ENCODE measurements around the gene SHTN1. TPM values are rescaled to one million over a fixed set of nuclear protein-coding genes. Genes with fewer than 3 reads are reported as not detected.

The SHTN1 gene
- polyA plus RNA-seq, 1 donor (not counting 4 experiments of a cell fraction or from before 2014, with no cell fraction given) = 21.3 TPM

DNA sequence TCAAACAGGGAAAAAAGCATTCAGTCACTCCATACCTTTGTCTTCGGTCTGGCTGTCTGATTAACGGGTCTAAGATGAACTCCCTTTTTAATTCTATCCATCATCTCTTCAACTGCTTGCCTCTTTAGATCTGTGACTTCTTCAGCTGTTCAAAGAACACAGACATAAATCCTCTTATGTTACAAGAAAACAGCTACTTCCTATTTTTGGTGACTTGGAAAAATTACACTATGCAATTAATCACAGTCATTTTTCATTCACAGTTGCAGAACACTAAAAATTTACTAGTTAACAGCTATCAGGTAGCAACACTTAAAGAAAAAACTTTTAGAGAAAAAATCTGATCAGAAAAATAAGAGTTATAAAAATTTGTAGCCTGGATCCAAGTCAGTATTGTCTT, 89.6 kb downstream of the SHTN1 start:
- no peaks in the 10 kb centered on the region for H3K27me3 ChIP-seq (ENCODE audit: control insufficient read depth, extremely low read depth, insufficient read depth, low read length)
- H3K9me1 ChIP-seq (ENCODE audit: control insufficient read depth, extremely low read depth, insufficient read depth, low read length) = no peaks in the 10 kb centered on the region
- no peaks in the 10 kb centered on the region for H3K4me1 ChIP-seq (ENCODE audit: control insufficient read depth, extremely low read depth, insufficient read depth, low read length)
- H3K4me2 ChIP-seq (ENCODE audit: control insufficient read depth, extremely low read depth, insufficient read depth, low read depth, low read length) = no peak overlapping the region
- no peak for FAIRE-seq
- dilution Hi-C loops (cut with MboI; ENCODE audit: extremely low pct_ligation_motif_present, low sequenced_read_pairs) = no loop called here
- peaks cover 7 to 14% of the 10 kb centered on the region in 2 experiments for H3K36me3 ChIP-seq (ENCODE audit: control insufficient read depth in 2 of 2, extremely low read depth in 1 of 2, insufficient read depth in 2 of 2, low read length in 2 of 2)
- no peak for DNase-seq (ENCODE audit: low read depth, low spot score)
- no peak overlapping the region for H3K9ac ChIP-seq (ENCODE audit: control insufficient read depth, extremely low read depth, insufficient read depth, low read length)
- no peaks in the 10 kb centered on the region for H4K20me1 ChIP-seq (ENCODE audit: control insufficient read depth, extremely low read depth, insufficient read depth, low read length)
- H3K27ac ChIP-seq (ENCODE audit: control insufficient read depth, insufficient read depth, low read length) = no peak overlapping the region
- no peaks in the 10 kb centered on the region for H3K9me3 ChIP-seq (ENCODE audit: control insufficient read depth, low read depth, low read length)
- TF ChIP-seq EZH2 (IDR thresholded peaks at IDR 0.05; ENCODE audit: low read length) = no peak
- TF ChIP-seq, protein P1, sequence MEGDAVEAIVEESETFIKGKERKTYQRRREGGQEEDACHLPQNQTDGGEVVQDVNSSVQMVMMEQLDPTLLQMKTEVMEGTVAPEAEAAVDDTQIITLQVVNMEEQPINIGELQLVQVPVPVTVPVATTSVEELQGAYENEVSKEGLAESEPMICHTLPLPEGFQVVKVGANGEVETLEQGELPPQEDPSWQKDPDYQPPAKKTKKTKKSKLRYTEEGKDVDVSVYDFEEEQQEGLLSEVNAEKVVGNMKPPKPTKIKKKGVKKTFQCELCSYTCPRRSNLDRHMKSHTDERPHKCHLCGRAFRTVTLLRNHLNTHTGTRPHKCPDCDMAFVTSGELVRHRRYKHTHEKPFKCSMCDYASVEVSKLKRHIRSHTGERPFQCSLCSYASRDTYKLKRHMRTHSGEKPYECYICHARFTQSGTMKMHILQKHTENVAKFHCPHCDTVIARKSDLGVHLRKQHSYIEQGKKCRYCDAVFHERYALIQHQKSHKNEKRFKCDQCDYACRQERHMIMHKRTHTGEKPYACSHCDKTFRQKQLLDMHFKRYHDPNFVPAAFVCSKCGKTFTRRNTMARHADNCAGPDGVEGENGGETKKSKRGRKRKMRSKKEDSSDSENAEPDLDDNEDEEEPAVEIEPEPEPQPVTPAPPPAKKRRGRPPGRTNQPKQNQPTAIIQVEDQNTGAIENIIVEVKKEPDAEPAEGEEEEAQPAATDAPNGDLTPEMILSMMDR (optimal IDR thresholded peaks at IDR 0.05 in 1 of 3, IDR thresholded peaks at IDR 0.05 in 1 of 3, conservative IDR thresholded peaks at IDR 0.05 in 1 of 3; ENCODE audit: extremely low read depth in 1 of 3, insufficient read depth in 2 of 3, low read length in 3 of 3) = no peak
- no peak overlapping the region for H3K4me3 ChIP-seq (ENCODE audit: control insufficient read depth in 2 of 3, extremely low read depth in 1 of 3, insufficient read depth in 2 of 3, low read depth in 1 of 3, low read length in 3 of 3)
- H3K79me2 ChIP-seq (ENCODE audit: control insufficient read depth, insufficient read depth, low read length) = no peaks in the 10 kb centered on the region
- no peak overlapping the region for H2AFZ ChIP-seq (ENCODE audit: control insufficient read depth, low read length)

GRCh38 chr10:116913695-116914094, 91.3 kb downstream of the SHTN1 start:
- H3K27ac ChIP-seq (ENCODE audit: control insufficient read depth, insufficient read depth, low read length) = no peak overlapping the region
- TF ChIP-seq, protein P1 (optimal IDR thresholded peaks at IDR 0.05 in 1 of 3, IDR thresholded peaks at IDR 0.05 in 1 of 3, conservative IDR thresholded peaks at IDR 0.05 in 1 of 3; ENCODE audit: extremely low read depth in 1 of 3, insufficient read depth in 2 of 3, low read length in 3 of 3) = no peak
- no peak for TF ChIP-seq EZH2 (IDR thresholded peaks at IDR 0.05; ENCODE audit: low read length)
- H2AFZ ChIP-seq (ENCODE audit: control insufficient read depth, low read length) = no peak overlapping the region
- no peaks in the 10 kb centered on the region for H3K4me1 ChIP-seq (ENCODE audit: control insufficient read depth, extremely low read depth, insufficient read depth, low read length)
- no peaks in the 10 kb centered on the region for H3K9me1 ChIP-seq (ENCODE audit: control insufficient read depth, extremely low read depth, insufficient read depth, low read length)
- no peaks in the 10 kb centered on the region for H3K9me3 ChIP-seq (ENCODE audit: control insufficient read depth, low read depth, low read length)
- FAIRE-seq = no peak
- H3K27me3 ChIP-seq (ENCODE audit: control insufficient read depth, extremely low read depth, insufficient read depth, low read length) = no peaks in the 10 kb centered on the region
- no peaks in the 10 kb centered on the region for H3K79me2 ChIP-seq (ENCODE audit: control insufficient read depth, insufficient read depth, low read length)
- no peak overlapping the region for H3K4me3 ChIP-seq (ENCODE audit: control insufficient read depth in 2 of 3, extremely low read depth in 1 of 3, insufficient read depth in 2 of 3, low read depth in 1 of 3, low read length in 3 of 3)
- H4K20me1 ChIP-seq (ENCODE audit: control insufficient read depth, extremely low read depth, insufficient read depth, low read length) = no peaks in the 10 kb centered on the region
- peaks cover 3 to 9% of the 10 kb centered on the region in 2 experiments for H3K36me3 ChIP-seq (ENCODE audit: control insufficient read depth in 2 of 2, extremely low read depth in 1 of 2, insufficient read depth in 2 of 2, low read length in 2 of 2)
- no peak overlapping the region for H3K4me2 ChIP-seq (ENCODE audit: control insufficient read depth, extremely low read depth, insufficient read depth, low read depth, low read length)
- dilution Hi-C loops (cut with MboI; ENCODE audit: extremely low pct_ligation_motif_present, low sequenced_read_pairs) = no loop called here
- H3K9ac ChIP-seq (ENCODE audit: control insufficient read depth, extremely low read depth, insufficient read depth, low read length) = no peak overlapping the region
- no peak for DNase-seq (ENCODE audit: low read depth, low spot score)

All from keratinocyte (primary cell).